Mucosa of descending colon (tissue), 3 donors: ENCODE results near the gene CEP83. TPM values are rescaled to one million over a fixed set of nuclear protein-coding genes. Genes with fewer than 3 reads are reported as not detected.
A peak's percentile ranks its signal among the peaks of the same experiment; 100 is the strongest.

Experiments
- ATAC-seq: fragments of 200-7000 bp; cut with Tn5 transposase; one replicate; pipeline ENCODE4 v1.9.1; 2020; ENCODE audit warnings: mild to moderate bottlenecking, moderate library complexity
- DNase-seq, 3 donors: peaks; one replicate each; pipeline ENCODE4 v3.0.0-alpha.2; 2020
- H3K36me3 ChIP-seq: fragments of 200-600 bp; one replicate; pipeline ENCODE4 v1.8.0; 2021; ENCODE audit warnings: low read depth, mild to moderate bottlenecking
- H3K4me1 ChIP-seq: fragments of 200-600 bp; one replicate; pipeline ENCODE4 v1.8.0; 2021; ENCODE audit warnings: low read depth, mild to moderate bottlenecking
- H3K4me3 ChIP-seq: fragments of 200-600 bp; one replicate; pipeline ENCODE4 v1.8.0; 2021; ENCODE audit warnings: mild to moderate bottlenecking
- H3K9me3 ChIP-seq: fragments of 200-600 bp; one replicate; pipeline ENCODE4 v1.8.0; 2021; ENCODE audit warnings: mild to moderate bottlenecking
- intact Hi-C, 2 donors: fragments of 100-400 bp; cut with DNase I in 1 of 2; cut with micrococcal nuclease in 1 of 2; formaldehyde crosslinking; loops; one replicate each; pipeline versions ENCODE4 v1.11.0 to v1.11.1; 2022; cut with DNase I, micrococcal nuclease
- total RNA-seq, 3 donors: library from RNA; stranded (reverse); fragmentation: NEBNext Ultra II Directional in 2 of 3; extraction: Animal tissue kit (Norgen Biotek cat#: 25700) in 2 of 3; gene quantifications; one replicate each; pipeline versions ENCODE4 v1.2.1 to v1.2.4, GENCODE V29; 2021 to 2023
- TF ChIP-seq, protein P1 (sequence below): fragments of 200-600 bp; IDR thresholded peaks from one replicate; pipeline ENCODE4 v1.8.0; 2022; ENCODE audit warnings: antibody characterized with exemption, mild to moderate bottlenecking
- donor health status: DM: no; HTN: no; CAD: no; lungs with moderate emphysema.
- donor health status: DM: no; HTN: no; CAD: no.
- donor health status: DM: no; HTN: yes; CAD: no.

The CEP83 gene
- total RNA-seq, 3 donors from 2014 or later: 11.7 to 14.4 (median 14.3) TPM

DNA sequence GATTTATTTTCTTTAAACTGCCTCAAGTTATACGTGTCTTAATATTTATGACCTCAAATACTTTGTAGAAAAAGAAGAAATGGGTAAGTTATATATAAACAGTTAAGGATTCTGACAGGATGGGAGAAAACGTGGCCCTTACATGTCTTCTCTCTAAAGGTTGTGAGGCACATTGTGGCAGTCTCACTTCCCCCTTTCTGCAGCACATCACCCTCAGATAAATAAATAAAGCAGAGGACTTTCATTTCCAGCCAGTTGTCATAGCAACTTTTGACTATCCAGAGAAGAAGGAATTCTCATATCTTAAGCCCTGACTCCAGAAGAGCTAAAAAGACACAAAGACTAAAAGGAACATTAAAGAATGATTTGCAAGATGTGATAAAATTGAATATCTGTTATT is 28.8 kb upstream of the CEP83 start:
- Histone ChIP-seq H3K4me3 (no peak overlapping the region), H3K36me3 (no peaks in the 10 kb centered on the region), H3K9me3 (no peaks in the 10 kb centered on the region), H3K4me1 (no peaks in the 10 kb centered on the region)
- DNase-seq (peak in 1 of 3 donors; percentile 5), ATAC-seq (peak; percentile 23)
- TF ChIP-seq, protein P1, sequence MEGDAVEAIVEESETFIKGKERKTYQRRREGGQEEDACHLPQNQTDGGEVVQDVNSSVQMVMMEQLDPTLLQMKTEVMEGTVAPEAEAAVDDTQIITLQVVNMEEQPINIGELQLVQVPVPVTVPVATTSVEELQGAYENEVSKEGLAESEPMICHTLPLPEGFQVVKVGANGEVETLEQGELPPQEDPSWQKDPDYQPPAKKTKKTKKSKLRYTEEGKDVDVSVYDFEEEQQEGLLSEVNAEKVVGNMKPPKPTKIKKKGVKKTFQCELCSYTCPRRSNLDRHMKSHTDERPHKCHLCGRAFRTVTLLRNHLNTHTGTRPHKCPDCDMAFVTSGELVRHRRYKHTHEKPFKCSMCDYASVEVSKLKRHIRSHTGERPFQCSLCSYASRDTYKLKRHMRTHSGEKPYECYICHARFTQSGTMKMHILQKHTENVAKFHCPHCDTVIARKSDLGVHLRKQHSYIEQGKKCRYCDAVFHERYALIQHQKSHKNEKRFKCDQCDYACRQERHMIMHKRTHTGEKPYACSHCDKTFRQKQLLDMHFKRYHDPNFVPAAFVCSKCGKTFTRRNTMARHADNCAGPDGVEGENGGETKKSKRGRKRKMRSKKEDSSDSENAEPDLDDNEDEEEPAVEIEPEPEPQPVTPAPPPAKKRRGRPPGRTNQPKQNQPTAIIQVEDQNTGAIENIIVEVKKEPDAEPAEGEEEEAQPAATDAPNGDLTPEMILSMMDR: no peak
- intact Hi-C loops: no loop called here

DNA sequence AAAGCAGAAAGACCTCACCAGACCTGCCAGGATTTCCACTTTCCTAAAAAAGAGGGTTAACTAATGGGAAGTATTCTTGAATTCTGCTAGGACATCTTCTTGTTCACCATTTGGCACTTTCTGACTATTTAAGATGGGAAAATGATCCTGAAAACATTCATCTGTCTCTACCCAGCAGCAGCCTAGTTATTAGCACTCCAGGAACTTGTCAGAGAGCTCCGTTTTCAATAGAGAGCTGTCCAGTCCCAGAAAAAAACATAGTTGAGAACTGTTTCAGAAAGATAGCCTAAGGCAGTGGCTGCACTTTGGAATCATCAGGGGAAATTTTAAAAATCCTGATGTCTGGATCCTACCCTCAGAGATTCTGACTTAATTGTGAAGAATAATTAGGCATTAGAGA is 22.1 kb upstream of the CEP83 start:
- Histone ChIP-seq H3K4me3 (no peak overlapping the region), H3K9me3 (no peaks in the 10 kb centered on the region), H3K4me1 (no peaks in the 10 kb centered on the region), H3K36me3 (no peaks in the 10 kb centered on the region)
- TF ChIP-seq, protein P1: no peak
- DNase-seq: no peak
- no peak for ATAC-seq
- intact Hi-C loops: no loop called here

DNA sequence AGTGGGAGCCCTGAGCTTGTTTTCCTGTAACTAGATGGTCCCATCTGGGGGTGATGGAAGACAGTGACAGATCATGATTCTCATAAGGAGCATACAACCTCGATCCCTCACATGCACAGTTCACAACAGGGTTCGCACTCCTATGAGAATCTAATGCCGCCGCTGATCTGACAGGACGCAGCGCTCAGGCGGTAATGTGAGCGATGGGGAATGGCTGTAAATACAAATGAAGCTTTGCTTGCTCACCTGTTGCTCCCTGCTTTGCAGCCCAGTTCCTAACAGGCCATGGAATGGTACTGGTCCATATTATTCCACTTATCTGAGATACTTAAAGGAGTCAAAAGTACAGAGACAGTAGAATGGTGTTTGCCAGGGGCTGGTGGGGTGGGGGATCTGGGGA is 9.9 kb upstream of the CEP83 start:
- H3K4me3 ChIP-seq: no peak overlapping the region
- DNase-seq: no peak
- TF ChIP-seq, protein P1: no peak
- intact Hi-C loops: no loop called here
- ATAC-seq: no peak
- no peaks in the 10 kb centered on the region for H3K9me3 ChIP-seq
- H3K4me1 ChIP-seq: no peaks in the 10 kb centered on the region
- H3K36me3 ChIP-seq: no peaks in the 10 kb centered on the region

DNA sequence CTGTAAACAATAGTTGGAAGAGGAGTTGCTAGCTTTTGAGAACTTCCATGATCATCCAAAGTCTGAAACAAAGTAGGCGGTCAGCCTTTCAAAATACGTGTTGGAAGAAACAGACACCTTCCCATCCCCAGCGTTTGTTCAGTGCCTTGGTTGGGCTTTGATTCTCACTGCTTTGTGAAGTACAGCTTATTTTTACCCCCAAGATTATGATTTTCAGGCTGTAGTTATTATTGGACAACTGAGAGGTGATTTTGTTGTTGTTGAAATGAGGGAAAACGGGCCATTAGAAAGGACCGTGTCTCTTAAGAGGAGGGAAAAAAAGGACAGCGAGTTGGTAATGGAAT is 921 bp upstream of the CEP83 start:
- no peaks in the 10 kb centered on the region for H3K36me3 ChIP-seq
- DNase-seq: no peak
- H3K4me3 ChIP-seq: peak overlapping the region; percentile 45
- H3K4me1 ChIP-seq: peaks cover 5% of the 10 kb centered on the region
- TF ChIP-seq, protein P1: no peak
- H3K9me3 ChIP-seq: no peaks in the 10 kb centered on the region
- intact Hi-C loops: no loop called here
- ATAC-seq: no peak

DNA sequence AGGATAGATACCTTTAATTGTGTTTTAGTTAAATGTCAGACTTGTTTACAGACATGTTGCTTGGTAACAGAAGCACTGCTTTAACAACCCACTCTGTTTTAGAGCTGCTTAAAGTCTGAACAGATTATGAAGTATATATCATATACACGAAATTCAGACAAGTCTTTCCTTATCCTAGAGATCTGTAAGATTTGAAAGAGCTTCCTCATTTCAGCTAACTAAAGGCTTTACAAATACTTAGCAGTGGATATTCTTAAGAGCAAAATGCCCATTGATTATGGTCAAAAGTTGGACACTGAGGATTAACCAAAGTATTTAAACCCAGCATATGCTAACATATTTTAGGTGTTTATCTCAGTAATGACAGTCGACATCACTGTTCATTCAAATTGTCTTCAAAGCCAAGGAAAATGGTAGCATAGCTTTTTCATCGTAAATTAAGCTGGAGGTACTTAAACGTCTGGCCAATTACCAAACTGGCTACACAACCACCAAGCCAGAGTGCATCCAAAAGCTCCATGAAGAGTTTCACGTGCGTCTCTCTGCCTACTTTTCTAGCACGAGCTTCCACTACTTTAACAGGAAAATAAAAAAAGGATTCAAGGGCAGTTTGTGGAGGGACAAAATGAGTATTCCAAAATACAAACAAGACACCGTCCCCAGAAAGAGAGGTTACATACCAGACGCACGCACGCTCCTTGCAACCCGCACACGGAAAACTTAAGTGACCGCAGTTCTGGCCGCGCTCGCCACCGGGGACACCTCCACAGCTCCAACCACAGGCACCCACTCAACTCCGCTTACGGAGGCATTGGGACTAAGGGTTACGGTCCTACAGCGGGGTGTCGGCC is 565 bp downstream of the CEP83 start:
- intact Hi-C loops: no loop called here
- ATAC-seq (peak; percentile 57), DNase-seq (no peak)
- peaks cover 5% of the 10 kb centered on the region for H3K4me1 ChIP-seq
- no peaks in the 10 kb centered on the region for H3K9me3 ChIP-seq
- H3K4me3 ChIP-seq: peak overlapping the region; percentile 45
- no peaks in the 10 kb centered on the region for H3K36me3 ChIP-seq
- TF ChIP-seq, protein P1: no peak
